K562 (cell line): ENCODE results near the gene SLC37A4. TPM values are rescaled to one million over a fixed set of nuclear protein-coding genes. Genes with fewer than 3 reads are reported as not detected.

Source experiments
- BHLHE40 ChIP-seq: IDR thresholded peaks from 2 replicates; pipeline ENCODE4 v1.6.1; 2011; ENCODE audit warnings: low read length, improper control_type of control experiment
- CHD1 ChIP-seq: fragments of 200-600 bp; sonication (generic); IDR thresholded peaks from one replicate; pipeline ENCODE4 v1.6.1; 2012; ENCODE audit warnings: mild to moderate bottlenecking, moderate library complexity, low read length, inconsistent platforms
- CTCF ChIP-seq, 3 experiments: IDR thresholded peaks in 2 of 3; conservative IDR thresholded peaks in 1 of 3; 2 replicates each; pipeline ENCODE4 v1.5.1; 2011 to 2012; ENCODE audit warnings: low read length in 3 of 3, mild to moderate bottlenecking in 3 of 3, control low read depth in 2 of 3, improper control_type of control experiment in 1 of 3, inconsistent platforms in 1 of 3, low read depth in 1 of 3, mixed read lengths in 1 of 3, moderate library complexity in 1 of 3; ENCODE audit not compliant: insufficient read depth in 2 of 3
- HNRNPLL ChIP-seq: fragments of 200-400 bp; formaldehyde crosslinking; IDR thresholded peaks from 2 replicates; pipeline ENCODE4 v1.6.1; 2017; ENCODE audit warnings: low read length, low read depth, mild to moderate bottlenecking; ENCODE audit not compliant: poor library complexity, severe bottlenecking
- MEIS2 ChIP-seq: fragments of 450-650 bp; IDR thresholded peaks from 2 replicates; pipeline ENCODE4 v1.6.1; 2014; ENCODE audit warnings: mild to moderate bottlenecking; ENCODE audit not compliant: partially characterized antibody
- NFRKB ChIP-seq: fragments of 450-650 bp; IDR thresholded peaks from 2 replicates; pipeline ENCODE4 v1.6.1; 2016; ENCODE audit warnings: low read depth
- PBX2 ChIP-seq, 2 experiments: IDR thresholded peaks in 1 of 2; conservative IDR thresholded peaks in 1 of 2; 2 replicates each; pipeline ENCODE4 v1.6.1; 2016; ENCODE audit warnings: low read depth in 2 of 2, mild to moderate bottlenecking in 1 of 2, missing compliant biosample characterization in 1 of 2, missing genetic modification characterization in 1 of 2, moderate library complexity in 1 of 2
- PHF8 ChIP-seq: fragments of 200-600 bp; sonication (generic); IDR thresholded peaks from 2 replicates; pipeline ENCODE4 v1.6.1; 2012; ENCODE audit warnings: mixed run types, mild to moderate bottlenecking, inconsistent platforms, low read length, moderate library complexity, borderline replicate concordance
- PRDM10 ChIP-seq: fragments of 450-650 bp; IDR thresholded peaks from 2 replicates; pipeline ENCODE4 v1.6.1; 2018; ENCODE audit not compliant: partially characterized antibody
- SAP30 ChIP-seq: fragments of 200-600 bp; sonication (generic); IDR thresholded peaks from 2 replicates; pipeline ENCODE4 v1.6.1; 2012; ENCODE audit warnings: borderline replicate concordance, low read depth, mild to moderate bottlenecking, moderate library complexity, low read length, control low read depth, inconsistent platforms; ENCODE audit not compliant: insufficient read depth, poor library complexity, severe bottlenecking
- SIN3A ChIP-seq, 2 experiments: fragments of 150-350 bp in 1 of 2; IDR thresholded peaks; 2 replicates each; pipeline ENCODE4 v1.6.1; 2011 to 2016; ENCODE audit warnings: borderline replicate concordance in 2 of 2, low read depth in 2 of 2, low read length in 2 of 2, mild to moderate bottlenecking in 2 of 2, moderate library complexity in 2 of 2; ENCODE audit not compliant: control insufficient read depth in 1 of 2
- SMARCE1 ChIP-seq: fragments of 450-650 bp; IDR thresholded peaks from 2 replicates; pipeline ENCODE4 v1.7.1; 2016; ENCODE audit warnings: mild to moderate bottlenecking
- SRSF3 ChIP-seq: fragments of 200-400 bp; formaldehyde crosslinking; IDR thresholded peaks from 2 replicates; pipeline ENCODE4 v1.6.1; 2016; ENCODE audit warnings: mild to moderate bottlenecking, low read length, moderate library complexity; ENCODE audit not compliant: insufficient read depth
- TAF9B ChIP-seq: fragments of 450-650 bp; IDR thresholded peaks from 2 replicates; pipeline ENCODE4 v1.6.1; 2018; ENCODE audit warnings: mild to moderate bottlenecking; ENCODE audit not compliant: partially characterized antibody
- TRIM28 ChIP-seq: fragments of 450-650 bp; IDR thresholded peaks from 2 replicates; pipeline ENCODE4 v1.6.1; 2017
- ZNF384 ChIP-seq: IDR thresholded peaks from 2 replicates; pipeline ENCODE4 v1.6.1; 2012; ENCODE audit warnings: low read depth, low read length, improper control_type of control experiment
- polyA plus RNA-seq, 8 experiments: library from polyadenylated mRNA; depleted of rRNA in 4 of 8; stranded (reverse) in 5 of 8; unstranded in 3 of 8; fragments of >200 nt; fragmentation: Nextera tagmentation in 2 of 8; fragmentation: Illumina TruSeq in 1 of 8; extraction: Ambion mirVana in 2 of 8; extraction: Trizol in 1 of 8; gene quantifications; 2 replicates each; pipeline versions ENCODE4 v1.2.1 to v1.2.3, GENCODE V29; 2011 to 2014; ENCODE audit warnings: inconsistent platforms in 1 of 8, missing spikeins in 1 of 8
- total RNA-seq, 7 experiments: library from RNA; depleted of rRNA in 6 of 7; stranded (reverse); fragments of >200 nt in 6 of 7; fragmentation: Illumina TruSeq in 2 of 7; extraction: Trizol in 2 of 7; gene quantifications; 2 replicates each; pipeline versions ENCODE4 v1.2.1 to v1.2.3, GENCODE V29; 2011 to 2021; ENCODE audit warnings: low replicate concordance in 1 of 7

Gene SLC37A4
- total and polyA plus RNA-seq, 9 of the 15 experiments (the other 6 are each of a cell fraction or from before 2014, with no cell fraction given), result 24.7 to 73.9 (median 40.7) TPM

- peak; percentile 19 for TF ChIP-seq CHD1
- TF ChIP-seq HNRNPLL, result peak; percentile 88
- no peak for TF ChIP-seq PBX2 (CRISPR knock-in tag; IDR thresholded peaks at IDR 0.05; ENCODE audit: low read depth)
- TF ChIP-seq PBX2 (tag; conservative IDR thresholded peaks at IDR 0.05; ENCODE audit: low read depth), result 0 out of 2 replicates have a peak, but pooled peaks have one; percentile 12
- TF ChIP-seq ZNF384, result 0 out of 2 replicates have a peak, but pooled peaks have one; percentile 7
- no peak for TF ChIP-seq SRSF3
- no peak for TF ChIP-seq TAF9B
- no peak for TF ChIP-seq PHF8
- 0 out of 2 replicates have a peak, but pooled peaks have one; percentile 57 for TF ChIP-seq NFRKB
- peak in 1 of 2 experiments; percentile 24; a peak in 1 of 4 replicates for TF ChIP-seq SIN3A (IDR thresholded peaks at IDR 0.05; ENCODE audit: borderline replicate concordance in 2 of 2, control insufficient read depth in 1 of 2, low read depth in 2 of 2, low read length in 2 of 2)
- no peak for TF ChIP-seq PRDM10
- TF ChIP-seq BHLHE40, result no peak
- peak; percentile 36 to 47 (median 39); a peak in 5 of 6 replicates for TF ChIP-seq CTCF (IDR thresholded peaks at IDR 0.05 in 2 of 3, conservative IDR thresholded peaks at IDR 0.05 in 1 of 3; ENCODE audit: insufficient read depth in 2 of 3, low read depth in 1 of 3, low read length in 3 of 3)
- TF ChIP-seq MEIS2, result peak; percentile 13
- TF ChIP-seq SAP30, result peak; percentile 53
- peak; percentile 37; the same call in 1 of the 2 replicates for TF ChIP-seq TRIM28
- TF ChIP-seq SMARCE1, result 0 out of 2 replicates have a peak, but pooled peaks have one; percentile 7
These were observed 33.6 kb downstream of the SLC37A4 start (continued) for GRCh38 chr11:118996926-118997626.
